Spleen (tissue), 7 donors: ENCODE measurements around the gene HSD11B1L.

Experiments
- POLR2A ChIP-seq, 3 donors: fragments of 450-650 bp; IDR thresholded peaks; one replicate each; pipeline ENCODE4 v1.5.1; 2017; ENCODE audit warnings: antibody characterized with exemption in 3 of 3, mild to moderate bottlenecking in 1 of 3
- TF ChIP-seq, protein P1 (sequence below), 11 experiments: fragments of 200-600 bp in 7 of 11; fragments of 450-650 bp in 4 of 11; sonication (generic) in 4 of 11; IDR thresholded peaks in 8 of 11; conservative IDR thresholded peaks in 3 of 11; 1 replicate in 7 of 11; 2 replicates in 4 of 11; pipeline versions ENCODE4 v1.4.0 to v1.8.0; 2016 to 2021; ENCODE audit warnings: antibody characterized with exemption in 11 of 11, inconsistent platforms in 4 of 11, mild to moderate bottlenecking in 1 of 11
- donor health status: DM: no; HTN: no; CAD: no; lungs with moderate emphysema.
- donor health status: DM: no; HTN: no; CAD: no.
- donor health status: DM: no; HTN: no; CAD: no.

DNA sequence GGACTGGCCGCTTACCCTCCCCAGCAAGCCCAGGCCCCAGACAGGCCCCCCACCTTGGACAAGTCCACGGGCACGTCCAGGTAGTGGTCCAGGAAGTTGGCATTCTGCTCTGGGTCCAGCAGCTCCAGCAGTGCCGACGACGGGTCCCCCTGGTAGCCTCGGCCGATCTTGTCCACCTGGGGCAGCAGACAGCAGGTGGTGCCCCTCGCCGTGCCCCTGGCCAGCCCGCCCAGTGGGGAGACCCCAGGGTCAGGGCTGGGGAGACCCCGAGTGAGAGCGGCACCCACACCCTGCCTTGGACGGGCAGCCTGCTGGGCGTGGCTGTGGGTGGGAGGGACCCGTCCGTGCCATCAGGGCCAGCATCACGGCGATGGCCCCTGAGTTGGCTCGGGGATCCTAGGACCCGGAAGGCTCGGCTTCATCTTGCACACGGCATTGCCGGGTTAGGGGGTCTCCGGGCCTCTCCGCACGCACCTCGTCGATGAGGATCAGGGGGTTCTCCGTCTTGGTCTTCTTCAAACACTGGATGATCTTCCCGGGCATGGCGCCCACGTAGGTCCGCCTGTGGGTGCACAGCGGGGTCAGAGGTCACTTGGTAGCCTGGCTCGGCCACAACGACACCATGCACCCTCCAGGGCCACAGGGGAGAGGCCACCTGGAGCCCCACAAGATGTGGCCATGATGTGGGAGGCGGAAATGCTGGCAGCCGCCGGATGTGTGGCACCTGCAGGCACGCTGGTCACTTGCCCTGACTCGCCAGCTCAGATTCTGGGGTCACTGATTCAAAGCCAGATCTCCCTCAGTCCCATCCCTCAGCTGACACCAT, 15.6 kb downstream of the HSD11B1L start:
- TF ChIP-seq, protein P1, sequence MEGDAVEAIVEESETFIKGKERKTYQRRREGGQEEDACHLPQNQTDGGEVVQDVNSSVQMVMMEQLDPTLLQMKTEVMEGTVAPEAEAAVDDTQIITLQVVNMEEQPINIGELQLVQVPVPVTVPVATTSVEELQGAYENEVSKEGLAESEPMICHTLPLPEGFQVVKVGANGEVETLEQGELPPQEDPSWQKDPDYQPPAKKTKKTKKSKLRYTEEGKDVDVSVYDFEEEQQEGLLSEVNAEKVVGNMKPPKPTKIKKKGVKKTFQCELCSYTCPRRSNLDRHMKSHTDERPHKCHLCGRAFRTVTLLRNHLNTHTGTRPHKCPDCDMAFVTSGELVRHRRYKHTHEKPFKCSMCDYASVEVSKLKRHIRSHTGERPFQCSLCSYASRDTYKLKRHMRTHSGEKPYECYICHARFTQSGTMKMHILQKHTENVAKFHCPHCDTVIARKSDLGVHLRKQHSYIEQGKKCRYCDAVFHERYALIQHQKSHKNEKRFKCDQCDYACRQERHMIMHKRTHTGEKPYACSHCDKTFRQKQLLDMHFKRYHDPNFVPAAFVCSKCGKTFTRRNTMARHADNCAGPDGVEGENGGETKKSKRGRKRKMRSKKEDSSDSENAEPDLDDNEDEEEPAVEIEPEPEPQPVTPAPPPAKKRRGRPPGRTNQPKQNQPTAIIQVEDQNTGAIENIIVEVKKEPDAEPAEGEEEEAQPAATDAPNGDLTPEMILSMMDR (IDR thresholded peaks at IDR 0.05 in 8 of 11, conservative IDR thresholded peaks at IDR 0.05 in 3 of 11): no peak
- TF ChIP-seq POLR2A (IDR thresholded peaks at IDR 0.05): no peak
